HL-60 (cell line): Measurements from ENCODE around the gene MGAT4B.

Source experiments
- GABPA ChIP-seq: IDR thresholded peaks from 2 replicates; pipeline ENCODE4 v1.6.1; 2012; ENCODE audit warnings: low read depth
- POLR2AphosphoS5 ChIP-seq: IDR thresholded peaks from 2 replicates; pipeline ENCODE4 v1.6.1; 2012; ENCODE audit warnings: low read depth
- SPI1 ChIP-seq: IDR thresholded peaks from 2 replicates; pipeline ENCODE4 v1.6.1; 2012; ENCODE audit warnings: low read depth, mild to moderate bottlenecking, borderline replicate concordance
- TF ChIP-seq, protein P1 (sequence below): IDR thresholded peaks from one replicate; pipeline ENCODE4 v1.5.1; 2011; ENCODE audit warnings: low read length, control low read depth, inconsistent platforms; ENCODE audit not compliant: insufficient read depth
- TF ChIP-seq, protein P2 (sequence below): IDR thresholded peaks from 2 replicates; pipeline ENCODE4 v1.6.1; 2012; ENCODE audit warnings: low read depth; ENCODE audit not compliant: insufficient replicate concordance

DNA sequence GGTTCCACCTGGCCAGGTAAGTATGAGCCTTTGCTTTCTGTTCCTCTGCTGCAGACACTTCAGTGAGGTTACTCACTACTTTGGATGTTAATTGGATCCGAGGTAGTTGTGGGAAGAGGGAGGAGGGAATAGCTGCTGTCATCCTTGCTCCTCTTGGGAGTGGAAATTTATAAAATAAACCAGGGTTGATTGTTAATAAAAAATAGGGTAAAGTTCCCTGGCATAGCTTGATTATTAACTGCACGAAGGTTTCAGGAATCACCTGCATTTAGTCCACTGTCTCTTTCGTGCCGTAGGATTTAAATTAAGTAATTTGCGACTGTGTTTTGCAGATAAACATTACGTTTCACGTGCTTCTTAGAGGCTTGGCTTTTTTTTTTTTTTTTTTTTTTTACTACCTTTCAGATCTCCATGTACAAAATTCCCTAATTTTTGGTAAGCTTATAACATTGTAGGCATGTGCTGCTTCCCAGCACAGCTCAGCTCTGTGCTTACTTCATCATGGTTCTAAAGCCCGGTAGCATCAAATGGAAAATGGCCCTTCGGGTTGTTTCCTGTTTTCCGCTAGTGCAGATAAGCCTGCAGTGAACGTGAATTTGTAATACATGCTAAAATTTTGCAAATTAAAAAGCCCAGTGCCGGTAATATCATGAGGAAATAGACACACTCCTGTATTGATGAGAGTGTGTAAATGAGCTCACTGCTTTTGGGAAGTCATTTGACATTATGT lies 39.8 kb downstream of the MGAT4B start:
- TF ChIP-seq, protein P1, sequence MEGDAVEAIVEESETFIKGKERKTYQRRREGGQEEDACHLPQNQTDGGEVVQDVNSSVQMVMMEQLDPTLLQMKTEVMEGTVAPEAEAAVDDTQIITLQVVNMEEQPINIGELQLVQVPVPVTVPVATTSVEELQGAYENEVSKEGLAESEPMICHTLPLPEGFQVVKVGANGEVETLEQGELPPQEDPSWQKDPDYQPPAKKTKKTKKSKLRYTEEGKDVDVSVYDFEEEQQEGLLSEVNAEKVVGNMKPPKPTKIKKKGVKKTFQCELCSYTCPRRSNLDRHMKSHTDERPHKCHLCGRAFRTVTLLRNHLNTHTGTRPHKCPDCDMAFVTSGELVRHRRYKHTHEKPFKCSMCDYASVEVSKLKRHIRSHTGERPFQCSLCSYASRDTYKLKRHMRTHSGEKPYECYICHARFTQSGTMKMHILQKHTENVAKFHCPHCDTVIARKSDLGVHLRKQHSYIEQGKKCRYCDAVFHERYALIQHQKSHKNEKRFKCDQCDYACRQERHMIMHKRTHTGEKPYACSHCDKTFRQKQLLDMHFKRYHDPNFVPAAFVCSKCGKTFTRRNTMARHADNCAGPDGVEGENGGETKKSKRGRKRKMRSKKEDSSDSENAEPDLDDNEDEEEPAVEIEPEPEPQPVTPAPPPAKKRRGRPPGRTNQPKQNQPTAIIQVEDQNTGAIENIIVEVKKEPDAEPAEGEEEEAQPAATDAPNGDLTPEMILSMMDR, result no peak
- TF ChIP-seq POLR2AphosphoS5 (no peak), SPI1 (no peak), GABPA (no peak)
- TF ChIP-seq, protein P2, sequence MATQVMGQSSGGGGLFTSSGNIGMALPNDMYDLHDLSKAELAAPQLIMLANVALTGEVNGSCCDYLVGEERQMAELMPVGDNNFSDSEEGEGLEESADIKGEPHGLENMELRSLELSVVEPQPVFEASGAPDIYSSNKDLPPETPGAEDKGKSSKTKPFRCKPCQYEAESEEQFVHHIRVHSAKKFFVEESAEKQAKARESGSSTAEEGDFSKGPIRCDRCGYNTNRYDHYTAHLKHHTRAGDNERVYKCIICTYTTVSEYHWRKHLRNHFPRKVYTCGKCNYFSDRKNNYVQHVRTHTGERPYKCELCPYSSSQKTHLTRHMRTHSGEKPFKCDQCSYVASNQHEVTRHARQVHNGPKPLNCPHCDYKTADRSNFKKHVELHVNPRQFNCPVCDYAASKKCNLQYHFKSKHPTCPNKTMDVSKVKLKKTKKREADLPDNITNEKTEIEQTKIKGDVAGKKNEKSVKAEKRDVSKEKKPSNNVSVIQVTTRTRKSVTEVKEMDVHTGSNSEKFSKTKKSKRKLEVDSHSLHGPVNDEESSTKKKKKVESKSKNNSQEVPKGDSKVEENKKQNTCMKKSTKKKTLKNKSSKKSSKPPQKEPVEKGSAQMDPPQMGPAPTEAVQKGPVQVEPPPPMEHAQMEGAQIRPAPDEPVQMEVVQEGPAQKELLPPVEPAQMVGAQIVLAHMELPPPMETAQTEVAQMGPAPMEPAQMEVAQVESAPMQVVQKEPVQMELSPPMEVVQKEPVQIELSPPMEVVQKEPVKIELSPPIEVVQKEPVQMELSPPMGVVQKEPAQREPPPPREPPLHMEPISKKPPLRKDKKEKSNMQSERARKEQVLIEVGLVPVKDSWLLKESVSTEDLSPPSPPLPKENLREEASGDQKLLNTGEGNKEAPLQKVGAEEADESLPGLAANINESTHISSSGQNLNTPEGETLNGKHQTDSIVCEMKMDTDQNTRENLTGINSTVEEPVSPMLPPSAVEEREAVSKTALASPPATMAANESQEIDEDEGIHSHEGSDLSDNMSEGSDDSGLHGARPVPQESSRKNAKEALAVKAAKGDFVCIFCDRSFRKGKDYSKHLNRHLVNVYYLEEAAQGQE, result no peak
